ENCODE data around the gene TPCN2. TPM values are rescaled to one million over a fixed set of nuclear protein-coding genes. Genes with fewer than 3 reads are reported as not detected.
A peak's percentile ranks its signal among the peaks of the same experiment; 100 is the strongest.

TPCN2 gene
- total RNA-seq, 4 donors from 2014 or later, result 27.1 to 36.1 (median 31.3) TPM

- TF ChIP-seq EP300 (IDR thresholded peaks at IDR 0.05), result no peak
- TF ChIP-seq, protein P1, sequence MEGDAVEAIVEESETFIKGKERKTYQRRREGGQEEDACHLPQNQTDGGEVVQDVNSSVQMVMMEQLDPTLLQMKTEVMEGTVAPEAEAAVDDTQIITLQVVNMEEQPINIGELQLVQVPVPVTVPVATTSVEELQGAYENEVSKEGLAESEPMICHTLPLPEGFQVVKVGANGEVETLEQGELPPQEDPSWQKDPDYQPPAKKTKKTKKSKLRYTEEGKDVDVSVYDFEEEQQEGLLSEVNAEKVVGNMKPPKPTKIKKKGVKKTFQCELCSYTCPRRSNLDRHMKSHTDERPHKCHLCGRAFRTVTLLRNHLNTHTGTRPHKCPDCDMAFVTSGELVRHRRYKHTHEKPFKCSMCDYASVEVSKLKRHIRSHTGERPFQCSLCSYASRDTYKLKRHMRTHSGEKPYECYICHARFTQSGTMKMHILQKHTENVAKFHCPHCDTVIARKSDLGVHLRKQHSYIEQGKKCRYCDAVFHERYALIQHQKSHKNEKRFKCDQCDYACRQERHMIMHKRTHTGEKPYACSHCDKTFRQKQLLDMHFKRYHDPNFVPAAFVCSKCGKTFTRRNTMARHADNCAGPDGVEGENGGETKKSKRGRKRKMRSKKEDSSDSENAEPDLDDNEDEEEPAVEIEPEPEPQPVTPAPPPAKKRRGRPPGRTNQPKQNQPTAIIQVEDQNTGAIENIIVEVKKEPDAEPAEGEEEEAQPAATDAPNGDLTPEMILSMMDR (IDR thresholded peaks at IDR 0.05), result no peak
- no peak for TF ChIP-seq POLR2A (IDR thresholded peaks at IDR 0.05)
- DNase-seq (ENCODE audit: low spot score in 2 of 2), result no peak
- Histone ChIP-seq H3K4me3 (no peak overlapping the region), H3K27ac (no peak overlapping the region), H3K27me3 (no peaks in the 10 kb centered on the region), H3K9me3 (no peaks in the 10 kb centered on the region), H3K4me1 (peaks cover 0 to 21% (median 5%) of the 10 kb centered on the region in 4 donors), H3K36me3 (peaks cover 0 to 90% (median 4%) of the 10 kb centered on the region in 3 donors)
- WGBS, 2 donors, result 80 to 100% methylated on average over 1 to 3 of the region's 7 CpGs
These were observed 10.7 kb downstream of the TPCN2 start for GRCh38 chr11:69059429-69059828.

DNA sequence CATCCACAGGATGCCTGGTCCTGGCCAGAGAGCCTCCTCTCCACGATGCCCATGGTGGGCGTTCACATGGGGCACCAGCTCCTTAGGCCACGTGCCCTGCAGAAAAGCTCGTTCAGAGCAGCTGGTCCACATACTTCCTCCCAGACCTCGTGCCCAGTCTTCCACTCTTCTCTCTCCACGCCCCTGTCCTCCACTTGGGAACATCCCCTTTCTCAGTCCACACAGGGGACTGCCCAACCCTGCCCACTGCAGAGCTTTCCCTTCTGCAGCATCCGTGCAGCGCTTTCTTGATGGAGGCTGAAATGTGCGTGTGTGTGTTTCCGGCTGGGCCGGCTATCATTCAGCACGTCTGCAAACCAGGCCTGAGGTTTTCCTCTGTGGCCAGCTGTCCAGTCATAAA lies 11.3 kb downstream of the TPCN2 start:
- Histone ChIP-seq H3K4me1 (peaks cover 0 to 23% (median 5%) of the 10 kb centered on the region in 4 donors), H3K36me3 (peaks cover 0 to 88% (median 4%) of the 10 kb centered on the region in 3 donors), H3K27ac (no peak overlapping the region)

DNA sequence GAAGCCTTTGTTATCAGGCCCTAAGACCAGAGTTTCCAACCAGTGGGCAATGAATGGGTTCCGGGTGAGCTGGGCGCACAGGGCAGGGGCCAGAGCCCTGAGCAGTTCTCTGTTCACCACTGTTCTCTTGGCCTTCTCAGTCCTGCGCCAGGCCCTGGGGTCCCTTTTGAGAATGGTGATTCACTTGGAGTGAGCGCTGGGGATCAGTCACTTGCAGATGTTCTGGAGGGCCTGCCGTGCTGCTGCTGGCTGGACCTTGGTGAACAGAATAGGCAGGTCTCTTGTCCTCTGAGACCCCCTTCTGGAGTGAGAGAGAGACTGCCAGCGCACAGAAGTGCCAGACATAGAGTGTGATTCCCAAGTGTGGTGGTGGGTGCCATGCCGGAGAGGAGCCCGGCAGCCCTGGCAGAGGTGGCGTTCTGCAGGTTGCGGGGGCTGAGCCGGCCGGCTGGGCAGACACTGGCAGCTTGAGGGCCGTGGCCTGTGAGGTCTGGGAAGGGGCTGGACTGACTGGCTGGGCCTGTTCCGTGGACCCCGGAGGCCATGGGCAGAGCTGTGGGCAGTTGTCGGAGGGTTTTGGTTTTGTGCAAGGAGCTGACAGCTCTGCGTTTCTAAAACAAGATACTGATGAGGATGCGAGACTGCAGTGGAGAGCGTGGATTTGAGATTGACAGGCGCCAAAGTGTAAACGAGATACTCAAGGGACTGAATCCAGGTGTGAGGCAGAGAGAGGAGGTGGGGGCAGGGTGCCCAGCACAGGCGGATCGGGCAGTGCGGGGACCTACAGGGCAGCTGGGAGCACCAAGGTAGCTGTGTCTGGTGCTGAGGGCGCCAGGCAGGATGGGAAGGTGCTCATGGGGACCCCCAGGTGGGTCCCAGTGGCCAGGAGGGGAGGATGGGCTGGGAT lies 12.3 kb downstream of the TPCN2 start:
- Histone ChIP-seq H3K4me3 (no peak overlapping the region), H3K27ac (peak overlapping the region in 1 of 4 donors; percentile 17), H3K27me3 (no peaks in the 10 kb centered on the region), H3K9me3 (no peaks in the 10 kb centered on the region), H3K36me3 (peaks cover 0 to 87% (median 4%) of the 10 kb centered on the region in 3 donors), H3K4me1 (peaks cover 0 to 23% (median 2%) of the 10 kb centered on the region in 4 donors)
- DNase-seq (ENCODE audit: low spot score in 2 of 2), result no peak
- TF ChIP-seq, protein P1 (IDR thresholded peaks at IDR 0.05), result no peak
- no peak for TF ChIP-seq EP300 (IDR thresholded peaks at IDR 0.05)
- no peak for TF ChIP-seq POLR2A (IDR thresholded peaks at IDR 0.05)
- WGBS, 2 donors, result 75 to 79% methylated on average over 21 to 25 of the region's 25 CpGs

More for the DNA sequence above, 11.3 kb downstream of the TPCN2 start:
- no peak for DNase-seq (ENCODE audit: low spot score in 2 of 2)
- no peaks in the 10 kb centered on the region for H3K9me3 ChIP-seq
- no peaks in the 10 kb centered on the region for H3K27me3 ChIP-seq
- no peak overlapping the region for H3K4me3 ChIP-seq
- TF ChIP-seq EP300 (IDR thresholded peaks at IDR 0.05) (no peak), POLR2A (IDR thresholded peaks at IDR 0.05) (no peak)
- TF ChIP-seq, protein P1 (IDR thresholded peaks at IDR 0.05), result no peak
- 80 to 82% methylated on average over 11 of the region's 12 CpGs for WGBS, 2 donors

DNA sequence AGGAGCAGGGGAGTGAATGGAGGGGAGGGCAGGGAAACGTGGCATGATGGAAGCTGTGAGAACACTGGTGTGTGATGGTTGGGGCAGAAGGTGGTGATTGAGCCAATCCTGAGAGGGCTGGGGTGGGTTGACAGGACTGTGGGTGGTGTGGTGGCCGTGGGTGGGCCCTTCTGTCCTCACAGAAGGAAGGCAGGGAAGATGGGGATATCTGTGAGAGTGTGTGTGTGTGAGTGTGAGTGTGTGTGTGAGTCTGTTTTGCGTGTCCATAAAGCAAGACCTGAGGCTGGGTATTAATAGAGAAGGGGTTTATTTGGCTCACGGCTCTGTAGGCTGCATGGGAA lies 13.0 kb downstream of the TPCN2 start:
- Histone ChIP-seq H3K4me3 (no peak overlapping the region), H3K9me3 (no peaks in the 10 kb centered on the region), H3K4me1 (peaks cover 0 to 26% (median under 1%) of the 10 kb centered on the region in 4 donors), H3K27me3 (no peaks in the 10 kb centered on the region), H3K36me3 (peaks cover 0 to 87% (median 4%) of the 10 kb centered on the region in 3 donors), H3K27ac (no peak overlapping the region)
- WGBS, 2 donors, result 75% methylated on average over 4 of the region's 4 CpGs
- TF ChIP-seq POLR2A (IDR thresholded peaks at IDR 0.05) (no peak), EP300 (IDR thresholded peaks at IDR 0.05) (no peak)
- TF ChIP-seq, protein P1 (IDR thresholded peaks at IDR 0.05), result no peak
- no peak for DNase-seq (ENCODE audit: low spot score in 2 of 2)
